HUES48 (cell line): ENCODE measurements around the gene TMEM120B.

Experiments
- H3K27ac ChIP-seq: one replicate; pipeline ENCODE4 v1.7.0; 2013; ENCODE audit warnings: low read depth, low read length, inconsistent platforms
- H3K27me3 ChIP-seq: 2 replicates; pipeline ENCODE4 v1.6.1; 2013; ENCODE audit warnings: mild to moderate bottlenecking, low read length; ENCODE audit not compliant: control insufficient read depth, insufficient read depth
- H3K36me3 ChIP-seq: 2 replicates; pipeline ENCODE4 v1.6.1; 2013; ENCODE audit warnings: low read length; ENCODE audit not compliant: control insufficient read depth, insufficient read depth
- H3K4me1 ChIP-seq: 2 replicates; pipeline ENCODE4 v1.6.1; 2013; ENCODE audit warnings: mild to moderate bottlenecking, low read length; ENCODE audit not compliant: control insufficient read depth, insufficient read depth
- H3K4me3 ChIP-seq: 2 replicates; pipeline ENCODE4 v1.5.1; 2013; ENCODE audit warnings: mild to moderate bottlenecking, low read depth, low read length
- H3K9ac ChIP-seq: 2 replicates; pipeline ENCODE4 v1.6.1; 2013; ENCODE audit warnings: mild to moderate bottlenecking, low read depth, low read length, moderate library complexity
- H3K9me3 ChIP-seq: 2 replicates; pipeline ENCODE4 v1.6.1; 2013; ENCODE audit warnings: low read length; ENCODE audit not compliant: control insufficient read depth, insufficient read depth

Gene TMEM120B

DNA sequence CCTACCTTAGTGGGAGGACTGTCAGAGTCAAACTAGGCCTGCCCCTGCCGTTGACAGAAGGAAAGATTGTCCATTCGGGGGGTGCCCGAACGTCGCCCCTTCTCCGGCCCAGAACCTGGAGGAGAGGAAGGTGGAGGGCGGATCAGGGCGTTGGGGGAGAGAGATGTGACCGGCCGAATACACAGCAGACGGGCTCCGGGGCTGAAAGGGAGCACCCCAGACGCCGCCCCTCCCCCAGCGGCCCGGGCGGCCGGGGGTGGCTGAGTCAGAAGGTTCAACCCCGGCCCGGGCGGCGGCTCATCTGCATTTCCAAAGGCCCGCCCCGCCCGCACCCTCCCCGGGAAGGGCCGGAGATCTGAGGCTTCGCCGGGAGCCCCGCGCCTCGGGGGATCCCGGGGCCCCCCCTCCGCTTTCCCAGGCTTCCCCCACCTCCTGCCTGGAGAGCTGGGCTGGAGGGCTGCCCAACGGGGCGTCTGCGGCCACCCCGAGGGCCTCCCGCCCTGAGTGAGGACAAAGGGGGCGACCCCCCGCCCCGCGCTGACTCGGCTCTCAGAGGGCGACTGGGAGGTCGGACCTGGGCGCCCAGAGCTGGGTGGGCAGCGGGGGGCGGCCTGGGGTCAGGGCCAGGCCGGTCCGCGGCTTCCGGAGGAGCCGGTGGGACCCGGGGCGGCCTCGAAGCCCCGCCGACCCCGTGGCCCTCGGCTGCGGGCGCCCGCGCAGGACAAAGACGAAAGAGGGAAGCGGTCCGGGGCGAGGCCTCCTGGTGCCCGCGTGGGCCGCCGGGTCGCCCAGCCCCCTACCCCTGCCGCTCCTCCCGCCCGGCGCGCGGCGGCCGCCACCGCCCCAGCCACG lies 87.5 kb downstream of the TMEM120B start:
- no peaks in the 10 kb centered on the region for H3K27me3 ChIP-seq
- H3K36me3 ChIP-seq, result peaks cover 24% of the 10 kb centered on the region
- peak overlapping the region; percentile 98 for H3K9ac ChIP-seq
- peaks cover 28% of the 10 kb centered on the region for H3K4me1 ChIP-seq
- H3K9me3 ChIP-seq, result no peaks in the 10 kb centered on the region
- peak overlapping the region; percentile 86 for H3K4me3 ChIP-seq
- H3K27ac ChIP-seq, result peak overlapping the region; percentile 100

GRCh38 chr12:121800694-121801594 lies 88.4 kb downstream of the TMEM120B start:
- H3K4me3 ChIP-seq, result peak overlapping the region; percentile 86
- H3K4me1 ChIP-seq, result peaks cover 29% of the 10 kb centered on the region
- H3K36me3 ChIP-seq, result peaks cover 22% of the 10 kb centered on the region
- H3K27me3 ChIP-seq, result no peaks in the 10 kb centered on the region
- peak overlapping the region; percentile 98 for H3K9ac ChIP-seq
- H3K9me3 ChIP-seq, result no peaks in the 10 kb centered on the region
- peak overlapping the region; percentile 100 for H3K27ac ChIP-seq

- Histone ChIP-seq H3K9me3 (no peaks in the 10 kb centered on the region), H3K9ac (peak overlapping the region; percentile 98), H3K36me3 (peaks cover 18% of the 10 kb centered on the region), H3K4me1 (peaks cover 37% of the 10 kb centered on the region), H3K27ac (peak overlapping the region; percentile 100), H3K4me3 (peak overlapping the region; percentile 86), H3K27me3 (no peaks in the 10 kb centered on the region)
Measured at GRCh38 chr12:121801595-121802484, 89.3 kb downstream of the TMEM120B start.

DNA sequence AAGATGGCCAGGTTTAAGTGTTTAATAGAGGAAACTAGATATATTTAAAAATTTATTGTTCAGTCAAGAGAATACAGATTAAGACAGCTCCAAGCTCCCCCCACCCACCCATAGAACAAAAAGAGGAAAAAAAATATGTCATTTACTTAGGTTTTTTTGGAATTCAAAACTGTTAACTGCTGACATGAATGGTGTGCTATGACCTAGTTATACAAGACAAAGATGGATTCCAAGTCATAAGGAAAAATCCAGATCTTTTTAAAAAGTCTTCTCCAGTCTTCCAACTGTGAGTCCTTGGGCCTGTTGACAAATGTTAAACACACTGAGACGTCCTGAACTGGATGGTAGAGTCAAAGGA lies 89.9 kb downstream of the TMEM120B start:
- peaks cover 24% of the 10 kb centered on the region for H3K36me3 ChIP-seq
- no peaks in the 10 kb centered on the region for H3K27me3 ChIP-seq
- H3K9ac ChIP-seq, result peak overlapping the region; percentile 98
- no peaks in the 10 kb centered on the region for H3K9me3 ChIP-seq
- peak overlapping the region; percentile 100 for H3K27ac ChIP-seq
- H3K4me3 ChIP-seq, result peak overlapping the region; percentile 86
- H3K4me1 ChIP-seq, result peaks cover 37% of the 10 kb centered on the region

DNA sequence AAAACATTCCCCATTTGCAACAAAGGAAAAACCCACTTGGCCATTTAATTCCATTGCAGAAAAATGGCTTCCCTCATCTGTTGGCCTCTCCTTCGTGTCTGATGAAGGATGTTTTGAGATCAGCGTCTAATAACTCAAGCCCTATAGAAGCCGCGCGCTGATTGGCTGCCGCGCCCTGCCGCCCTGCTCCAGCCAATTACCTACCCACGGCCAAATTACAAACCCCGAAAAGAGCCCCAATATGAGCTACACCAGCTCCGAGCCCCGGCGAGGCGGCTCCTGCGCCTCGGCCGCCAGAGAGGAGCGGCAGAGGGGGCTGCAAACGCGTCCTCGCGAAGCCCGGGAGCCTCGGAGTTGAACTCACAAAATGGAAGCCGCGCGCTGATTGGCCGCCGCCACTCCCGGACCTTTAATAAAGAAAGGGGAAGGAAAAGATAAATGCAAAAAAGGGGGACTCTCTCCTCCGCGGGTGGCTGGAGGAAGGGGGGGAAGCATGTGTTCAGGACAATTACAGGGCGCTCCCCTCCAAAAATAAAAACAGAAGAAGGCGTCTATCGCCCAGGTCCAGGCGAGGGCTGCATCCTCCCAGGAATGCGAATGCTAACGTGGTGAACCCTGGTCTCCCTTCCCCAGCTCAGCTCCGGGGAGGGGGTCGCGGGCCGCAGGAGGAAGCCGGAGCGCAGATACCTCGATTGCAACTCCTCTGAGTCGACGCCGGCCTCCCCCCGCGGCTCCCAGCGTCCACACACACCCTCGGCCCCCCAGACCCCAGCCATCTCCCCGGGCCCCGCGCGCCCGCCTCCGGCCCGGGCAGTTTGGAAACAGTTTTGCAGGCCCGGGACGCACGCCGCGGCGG lies 90.5 kb downstream of the TMEM120B start:
- peaks cover 31% of the 10 kb centered on the region for H3K4me1 ChIP-seq
- H3K4me3 ChIP-seq, result peak overlapping the region; percentile 86
- peak overlapping the region; percentile 100 for H3K27ac ChIP-seq
- H3K36me3 ChIP-seq, result peaks cover 26% of the 10 kb centered on the region
- H3K9me3 ChIP-seq, result no peaks in the 10 kb centered on the region
- H3K27me3 ChIP-seq, result no peaks in the 10 kb centered on the region
- peak overlapping the region; percentile 98 for H3K9ac ChIP-seq

GRCh38 chr12:121803861-121804416 lies 91.4 kb downstream of the TMEM120B start, which contains the start of gene SETD1B:
Gene SETD1B, plus strand, starts transcription at chr12:121804009. Its CDS starts 729 bp downstream, at chr12:121804738.
- H3K4me3 ChIP-seq, result peak within 1 kb of the TSS; percentile 86
- H3K9ac ChIP-seq, result peak within 1 kb of the TSS; percentile 98
- H3K4me1 ChIP-seq, result peaks cover 23% of the 10 kb centered on the region
- H3K27me3 ChIP-seq, result no peaks in the 10 kb centered on the region
- H3K9me3 ChIP-seq, result no peaks in the 10 kb centered on the region
- peaks cover 26% of the 10 kb centered on the region for H3K36me3 ChIP-seq
- H3K27ac ChIP-seq, result peak within 1 kb of the TSS; percentile 100

GRCh38 chr12:121804417-121805111 lies 92.0 kb downstream of the TMEM120B start:
- H3K27me3 ChIP-seq, result no peaks in the 10 kb centered on the region
- H3K27ac ChIP-seq, result no peak overlapping the region
- H3K4me3 ChIP-seq, result peak overlapping the region; percentile 86
- peaks cover 18% of the 10 kb centered on the region for H3K4me1 ChIP-seq
- H3K9me3 ChIP-seq, result no peaks in the 10 kb centered on the region
- H3K9ac ChIP-seq, result no peak overlapping the region
- H3K36me3 ChIP-seq, result peaks cover 30% of the 10 kb centered on the region

DNA sequence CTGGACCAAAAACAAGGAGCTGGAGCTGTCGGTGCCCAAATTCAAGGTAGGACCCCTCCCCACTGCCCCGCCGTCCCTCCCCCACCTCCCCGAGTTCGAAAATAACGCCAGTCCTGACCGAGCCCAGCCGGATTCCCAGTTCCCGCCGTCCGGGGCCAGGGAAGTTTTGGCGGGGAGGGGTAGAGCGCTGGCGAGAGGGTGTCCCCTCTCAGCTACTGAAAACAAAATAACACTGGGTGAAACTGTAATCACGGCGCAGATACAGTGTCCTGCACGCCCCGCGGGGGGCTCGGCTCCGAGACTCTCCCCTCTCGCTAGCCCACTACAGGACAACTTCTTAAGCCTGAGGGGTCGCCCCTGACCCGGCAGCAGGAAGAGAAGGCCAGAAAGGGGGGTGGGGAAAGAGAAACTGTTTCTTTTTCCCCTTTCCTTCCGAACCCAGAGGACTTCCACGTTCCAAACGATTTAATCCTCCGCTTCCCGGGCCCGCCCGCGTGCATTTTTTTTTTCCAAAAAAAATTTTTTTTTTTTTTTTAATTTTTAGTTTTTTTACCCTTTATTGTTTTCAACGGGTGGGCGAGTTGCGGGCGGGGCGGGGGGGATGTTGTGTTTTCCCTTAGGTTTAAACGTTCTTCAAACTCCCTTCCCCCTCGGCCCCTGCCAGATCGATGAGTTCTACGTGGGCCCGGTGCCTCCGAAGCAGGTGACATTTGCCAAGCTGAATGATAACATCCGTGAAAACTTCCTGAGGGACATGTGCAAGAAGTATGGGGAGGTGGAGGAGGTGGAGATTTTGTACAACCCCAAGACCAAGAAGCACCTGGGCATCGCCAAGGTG lies 92.8 kb downstream of the TMEM120B start:
- Histone ChIP-seq H3K4me1 (peaks cover 19% of the 10 kb centered on the region), H3K27ac (no peak overlapping the region), H3K4me3 (peak overlapping the region; percentile 86), H3K9ac (peak overlapping the region; percentile 56; the same call in 1 of the 2 replicates), H3K27me3 (no peaks in the 10 kb centered on the region), H3K9me3 (no peaks in the 10 kb centered on the region), H3K36me3 (peaks cover 38% of the 10 kb centered on the region)
